SKM-1 (cell line): ENCODE measurements around the gene GOLGA6A.
A peak's percentile ranks its signal among the peaks of the same experiment; 100 is the strongest.
"Not testable (repeated sequence)": the region's sequence is repeated elsewhere in the genome, so short reads cannot be mapped to it uniquely, and the experiment has no call there.

Experiments used
- DNase-seq: peaks from one replicate; lab custom pipeline; 2025; ENCODE audit not compliant: unreplicated experiment; lab: John Stamatoyannopoulos, UW

Gene GOLGA6A

GRCh38 chr15:74082450-74082849 lies at the start of gene GOLGA6A:
Gene GOLGA6A (minus strand): TSS chr15:74082550. CDS start chr15:74082509, 41 bp downstream.
- DNase-seq: not testable (repeated sequence)

GRCh38 chr15:74131628-74132413 lies 49.5 kb upstream of the GOLGA6A start:
- no peak for DNase-seq

GRCh38 chr15:74130849-74131627 lies 48.7 kb upstream of the GOLGA6A start:
- DNase-seq: no peak

- DNase-seq: no peak
These were observed 48.0 kb upstream of the GOLGA6A start, which contains the start of gene ISLR2 for GRCh38 chr15:74130155-74130848. Gene ISLR2 (plus strand): TSS chr15:74130586. CDS start chr15:74132755, 2,169 bp downstream.

GRCh38 chr15:74129586-74130154 lies 47.3 kb upstream of the GOLGA6A start:
- DNase-seq: no peak

GRCh38 chr15:74128785-74129585 lies 46.6 kb upstream of the GOLGA6A start:
- DNase-seq: no peak

- DNase-seq: no peak
These were observed 45.8 kb upstream of the GOLGA6A start for GRCh38 chr15:74127954-74128784.

GRCh38 chr15:74127255-74127953 lies 45.1 kb upstream of the GOLGA6A start:
- peak; percentile 43 for DNase-seq

- no peak for DNase-seq
These were observed 42.4 kb upstream of the GOLGA6A start for GRCh38 chr15:74124759-74125158.

- no peak for DNase-seq
These were observed 41.8 kb upstream of the GOLGA6A start for GRCh38 chr15:74124196-74124595.

- no peak for DNase-seq
These were observed 41.3 kb upstream of the GOLGA6A start for GRCh38 chr15:74123658-74124057.

GRCh38 chr15:74123131-74123429 lies 40.7 kb upstream of the GOLGA6A start:
- DNase-seq: no peak

- DNase-seq: no peak
These were observed 40.2 kb upstream of the GOLGA6A start for GRCh38 chr15:74122403-74123130.

- no peak for DNase-seq
These were observed 39.5 kb upstream of the GOLGA6A start for GRCh38 chr15:74121858-74122257.

GRCh38 chr15:74121039-74121438 lies 38.7 kb upstream of the GOLGA6A start:
- no peak for DNase-seq

GRCh38 chr15:74120426-74120825 lies 38.1 kb upstream of the GOLGA6A start:
- no peak for DNase-seq

- DNase-seq: no peak
These were observed 27.4 kb upstream of the GOLGA6A start for GRCh38 chr15:74109713-74110112.

GRCh38 chr15:74108611-74109010 lies 26.3 kb upstream of the GOLGA6A start:
- not testable (repeated sequence) for DNase-seq
